HepG2 (cell line): ENCODE measurements around the gene CMTM5.
"Not testable (repeated sequence)": the region's sequence is repeated elsewhere in the genome, so short reads cannot be mapped to it uniquely, and the experiment has no call there.

Experiments
- ATF2 ChIP-seq: sonication (generic); formaldehyde crosslinking; IDR thresholded peaks from 2 replicates; pipeline ENCODE4 v1.4.0; 2020; ENCODE audit warnings: missing genetic modification reagents
- FOXK2 ChIP-seq: fragments of 450-650 bp; IDR thresholded peaks from 2 replicates; pipeline ENCODE4 v1.6.1; 2016
- GTF3A ChIP-seq: sonication (generic); formaldehyde crosslinking; conservative IDR thresholded peaks from 2 replicates; pipeline ENCODE4 v1.4.0; 2020; ENCODE audit warnings: mild to moderate bottlenecking, missing genetic modification reagents
- MAX ChIP-seq: IDR thresholded peaks from 2 replicates; pipeline ENCODE4 v1.6.1; 2012; ENCODE audit warnings: inconsistent platforms
- TCF7L2 ChIP-seq: IDR thresholded peaks from 2 replicates; pipeline ENCODE4 v1.6.1; 2011; ENCODE audit warnings: mild to moderate bottlenecking, low read depth, low read length, moderate library complexity
- USF2 ChIP-seq, 2 experiments: sonication (generic) in 1 of 2; formaldehyde crosslinking in 1 of 2; IDR thresholded peaks; 2 replicates each; pipeline versions ENCODE4 v1.5.1 to v1.6.1; 2011 to 2020; ENCODE audit warnings: borderline replicate concordance in 1 of 2, low read depth in 1 of 2, low read length in 1 of 2, mild to moderate bottlenecking in 1 of 2, missing genetic modification reagents in 1 of 2, moderate library complexity in 1 of 2
- ZBTB43 ChIP-seq: sonication (generic); formaldehyde crosslinking; conservative IDR thresholded peaks from 2 replicates; pipeline ENCODE4 v1.4.0; 2020; ENCODE audit warnings: missing genetic modification reagents
- ZNF263 ChIP-seq: sonication (generic); formaldehyde crosslinking; IDR thresholded peaks from 2 replicates; pipeline ENCODE4 v1.4.0; 2020; ENCODE audit warnings: missing genetic modification reagents
- ZNF670 ChIP-seq: sonication (generic); formaldehyde crosslinking; IDR thresholded peaks from 2 replicates; pipeline ENCODE4 v1.8.0; 2022; ENCODE audit warnings: mild to moderate bottlenecking, missing genetic modification reagents, borderline replicate concordance

- not testable (repeated sequence) for TF ChIP-seq MAX; FOXK2; TCF7L2; GTF3A; ZBTB43 (CRISPR knock-in tag); ZNF670; ZNF263; ATF2; USF2 (IDR thresholded peaks at IDR 0.05; ENCODE audit: low read depth, low read length); USF2 (CRISPR knock-in tag; IDR thresholded peaks at IDR 0.05; ENCODE audit: borderline replicate concordance)
Observed at GRCh38 chr14:23417269-23417668, 40.4 kb downstream of the CMTM5 start.
